ENCODE data around the gene ZCCHC14.

Gene ZCCHC14

DNA sequence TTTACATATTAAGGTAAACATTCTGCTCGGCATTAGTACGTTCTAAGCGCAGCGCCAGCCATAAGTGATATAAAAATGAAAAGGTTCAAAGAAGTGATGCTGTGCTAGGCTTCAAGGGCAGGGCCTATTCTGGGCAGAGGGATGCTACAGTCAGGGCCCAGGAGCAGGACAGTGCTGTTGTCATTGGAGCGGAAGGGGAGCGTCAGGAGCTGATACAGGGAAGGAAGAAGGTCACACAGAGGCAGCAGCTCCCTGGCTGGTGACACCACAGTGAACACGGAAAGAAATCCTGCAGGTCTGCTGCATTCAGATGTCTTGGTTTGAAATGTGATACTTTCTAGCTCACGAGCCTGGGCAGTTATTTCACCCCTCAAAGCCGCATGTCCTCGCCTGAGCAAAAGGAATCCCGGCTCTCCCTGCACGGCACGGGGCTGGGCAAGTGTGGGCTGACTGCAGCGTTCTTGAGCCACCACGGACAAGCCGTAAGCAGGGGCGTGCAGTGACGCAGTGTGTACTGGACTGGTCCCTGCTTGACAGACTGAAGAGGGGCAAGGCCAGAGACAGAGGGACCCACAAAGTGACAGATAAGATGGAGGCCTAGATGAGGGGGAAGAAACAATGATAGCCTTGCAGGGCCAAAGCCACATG, 41.1 kb downstream of the ZCCHC14 start:
- DNase-seq, result no peak

DNA sequence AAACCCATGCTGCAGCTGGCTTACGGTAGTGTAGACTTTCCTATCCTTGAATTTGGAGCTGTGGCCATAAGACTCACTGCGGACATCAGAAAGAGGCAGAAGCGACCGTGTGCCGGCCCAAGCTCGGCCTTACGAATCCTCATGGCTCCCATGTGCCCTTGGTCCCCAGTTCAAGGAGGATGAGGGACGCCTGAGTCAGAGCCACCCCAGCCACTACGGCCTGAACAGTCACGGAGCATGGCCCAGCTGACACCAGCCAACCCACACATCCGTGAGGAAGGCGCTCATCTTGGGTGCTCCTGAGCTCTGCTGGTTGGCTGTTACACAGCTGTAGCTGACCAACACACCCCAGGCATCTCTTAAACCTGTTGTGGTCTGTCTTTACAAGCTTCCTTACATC, 44.0 kb downstream of the ZCCHC14 start:
- DNase-seq, result no peak

DNA sequence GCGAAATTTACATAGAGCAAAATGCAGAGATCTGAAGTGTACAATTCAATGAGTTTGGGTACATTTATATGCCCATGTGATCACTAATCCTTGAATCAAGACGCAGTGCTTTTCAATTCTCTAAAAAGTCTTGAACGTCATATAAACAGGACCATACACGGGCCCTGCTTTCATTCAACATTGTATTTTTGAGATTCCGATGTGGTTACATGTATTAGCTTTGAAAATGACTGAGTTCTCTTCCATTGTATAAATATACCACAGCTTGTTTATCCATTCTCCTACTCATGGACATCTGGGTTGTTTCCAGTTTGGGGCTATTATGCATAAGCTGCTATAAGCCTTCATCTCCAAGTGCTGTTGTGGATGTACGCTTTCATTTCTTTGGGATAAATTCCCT, 45.5 kb downstream of the ZCCHC14 start:
- DNase-seq, result no peak

DNA sequence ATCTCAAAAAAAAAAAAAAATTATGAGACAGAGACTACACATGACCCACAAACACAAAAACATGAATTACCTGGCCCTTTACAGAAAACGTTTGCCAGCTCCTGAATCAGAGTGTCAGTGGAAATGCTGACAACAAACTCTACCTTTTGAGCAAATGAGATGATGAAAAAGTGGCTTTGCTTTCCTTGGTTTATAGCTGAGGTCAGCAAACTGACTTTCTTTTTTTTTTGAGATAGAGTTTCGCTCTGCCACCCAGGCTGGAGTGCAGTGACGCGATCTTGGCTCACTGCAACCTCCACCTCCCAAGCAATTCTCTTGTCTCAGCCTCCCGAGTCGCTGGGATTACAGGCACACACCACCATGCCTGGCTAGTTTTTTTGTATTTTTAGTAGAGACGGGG, 46.3 kb downstream of the ZCCHC14 start:
- no peak for DNase-seq

DNA sequence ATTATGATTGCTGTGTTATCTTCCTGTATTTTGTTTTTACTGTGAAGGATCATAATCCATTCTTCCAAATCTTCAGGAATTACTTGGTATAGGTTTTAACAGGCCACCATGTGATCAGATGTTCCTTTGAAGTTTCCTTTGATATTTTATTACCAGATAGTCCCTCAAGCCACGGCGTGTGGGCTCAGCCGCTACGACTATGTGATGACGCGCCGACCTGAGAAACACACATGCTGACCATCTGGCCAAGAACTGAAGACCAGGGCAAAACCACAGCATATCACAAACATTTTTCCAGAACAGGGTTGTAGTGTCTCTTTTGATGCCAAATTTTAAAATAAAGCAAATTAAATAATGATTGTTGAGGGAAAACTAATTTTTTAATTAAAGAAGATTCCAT, 47.3 kb downstream of the ZCCHC14 start:
- DNase-seq, result no peak

DNA sequence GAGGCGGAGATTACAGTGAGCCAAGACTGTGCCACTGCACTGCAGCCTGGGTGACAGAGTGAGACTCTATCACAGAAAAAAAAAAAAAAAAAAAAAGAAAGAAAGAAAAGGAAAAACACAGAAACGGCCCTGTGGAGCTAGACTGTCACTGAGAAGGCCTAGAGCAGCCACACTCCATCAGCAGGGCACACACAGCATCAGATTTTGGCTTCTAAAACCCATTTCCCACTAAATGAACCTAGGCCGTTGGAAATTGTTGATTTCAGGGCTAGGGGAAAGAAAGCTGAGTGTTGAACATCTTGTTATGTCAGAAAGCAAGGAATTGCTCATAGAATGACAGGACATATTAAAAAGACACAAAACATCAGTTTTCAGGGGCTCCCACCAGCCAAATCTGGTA, 48.9 kb downstream of the ZCCHC14 start:
- DNase-seq, result no peak

DNA sequence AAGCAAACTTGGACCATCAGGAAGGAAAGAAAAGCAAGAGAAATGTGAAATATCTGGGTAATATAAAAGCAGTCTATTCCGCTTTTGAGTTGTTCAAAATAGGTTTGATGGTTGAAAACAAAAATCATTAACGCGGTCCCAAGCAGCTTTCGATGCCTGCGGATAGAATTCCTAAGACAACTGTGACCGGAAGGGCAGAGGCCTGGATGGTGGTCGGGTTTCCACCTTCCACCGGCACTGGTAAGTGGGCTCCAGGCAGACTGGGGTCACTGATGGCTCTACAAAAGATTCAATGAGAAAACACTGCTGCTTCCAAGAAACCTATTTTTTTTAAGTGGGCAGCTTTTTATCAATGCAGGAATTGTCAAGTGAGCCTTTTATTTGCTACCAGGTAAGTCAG, 49.8 kb downstream of the ZCCHC14 start:
- no peak for DNase-seq

DNA sequence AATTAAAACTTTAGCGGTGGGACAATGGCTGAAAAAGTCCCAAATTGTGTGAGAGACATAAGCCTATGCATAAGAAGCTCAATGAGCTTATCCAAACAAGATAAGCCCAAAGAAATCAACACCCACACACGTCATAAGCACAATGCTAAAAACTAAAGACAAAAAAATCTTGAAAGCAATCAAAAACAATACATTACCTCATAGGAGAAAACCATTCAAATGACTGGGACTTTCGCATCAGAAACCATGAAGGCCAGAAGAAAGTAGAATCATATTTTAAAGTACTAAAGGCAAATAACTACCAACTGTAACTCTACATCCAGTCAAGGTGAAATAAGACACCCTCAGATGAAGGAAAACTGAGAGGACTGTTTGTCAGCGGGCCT, 50.2 kb downstream of the ZCCHC14 start:
- DNase-seq, result no peak

DNA sequence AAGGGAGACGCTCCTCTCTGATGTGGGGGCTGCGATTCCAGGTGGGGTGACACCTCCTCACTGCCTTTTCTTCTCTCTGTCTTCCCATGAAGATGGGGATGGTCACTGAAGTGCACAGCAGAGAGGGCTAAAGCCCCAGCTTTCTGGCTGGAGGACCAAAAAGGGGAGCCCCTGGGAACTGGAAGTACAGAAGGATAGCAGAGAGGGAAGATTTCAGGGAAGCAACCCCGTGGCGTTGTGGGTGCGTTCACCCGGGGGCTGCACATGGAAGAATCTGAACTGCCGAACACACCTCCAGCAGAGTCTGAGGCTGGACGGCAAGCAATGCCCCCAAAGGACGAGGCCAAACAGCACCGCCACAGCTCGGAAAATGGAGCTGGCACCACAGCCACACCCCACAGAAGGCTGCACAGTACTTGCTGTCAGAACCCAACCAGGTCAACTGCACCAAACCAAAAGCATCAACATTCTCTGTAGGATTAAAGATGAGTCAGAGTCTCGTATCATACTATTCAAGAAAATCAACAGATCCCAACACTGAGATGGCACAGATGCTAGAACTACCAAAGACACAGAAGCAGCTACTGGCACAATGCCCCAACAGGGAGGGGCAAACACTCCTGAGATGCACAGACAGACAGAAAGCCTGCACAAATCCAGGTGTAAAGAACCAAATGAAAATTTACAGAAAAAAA, 50.8 kb downstream of the ZCCHC14 start:
- DNase-seq, result no peak

DNA sequence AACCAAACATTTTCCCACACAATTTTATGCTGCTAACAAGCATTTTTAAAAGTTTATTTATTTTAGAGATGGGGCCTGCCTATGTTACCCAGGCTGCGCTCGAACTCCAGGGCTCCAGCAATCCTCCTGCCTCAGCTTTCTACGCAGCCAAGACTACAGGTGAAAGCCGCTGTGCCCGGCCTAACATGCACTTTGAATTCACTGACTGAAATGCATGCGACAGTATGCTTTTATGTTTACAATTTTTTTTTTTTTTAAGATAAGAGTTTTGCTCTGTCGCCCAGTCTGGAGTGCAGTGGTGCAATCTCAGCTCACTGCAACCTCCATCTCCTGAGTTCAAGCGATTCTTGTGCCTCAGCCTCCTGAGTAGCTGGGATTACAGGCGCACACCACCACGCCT, 52.9 kb downstream of the ZCCHC14 start:
- DNase-seq, result no peak

DNA sequence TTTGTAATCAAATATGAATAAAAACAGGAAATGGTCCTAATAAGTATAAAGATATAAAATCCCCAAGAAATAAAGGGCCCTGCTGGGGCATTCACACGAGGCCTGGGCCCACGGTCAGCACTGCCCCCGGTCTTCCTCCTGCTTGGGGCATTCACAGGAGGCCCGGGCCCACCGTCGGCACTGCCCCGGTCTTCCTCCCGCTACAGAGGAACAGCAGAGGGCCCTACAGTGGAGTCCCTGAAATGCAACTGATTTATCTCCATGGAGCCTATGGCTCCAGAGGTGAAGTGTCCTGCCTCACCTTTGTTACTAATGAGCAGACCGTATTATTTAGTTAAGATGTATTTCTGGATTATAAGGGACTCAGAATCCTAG, 54.2 kb downstream of the ZCCHC14 start:
- DNase-seq, result no peak

DNA sequence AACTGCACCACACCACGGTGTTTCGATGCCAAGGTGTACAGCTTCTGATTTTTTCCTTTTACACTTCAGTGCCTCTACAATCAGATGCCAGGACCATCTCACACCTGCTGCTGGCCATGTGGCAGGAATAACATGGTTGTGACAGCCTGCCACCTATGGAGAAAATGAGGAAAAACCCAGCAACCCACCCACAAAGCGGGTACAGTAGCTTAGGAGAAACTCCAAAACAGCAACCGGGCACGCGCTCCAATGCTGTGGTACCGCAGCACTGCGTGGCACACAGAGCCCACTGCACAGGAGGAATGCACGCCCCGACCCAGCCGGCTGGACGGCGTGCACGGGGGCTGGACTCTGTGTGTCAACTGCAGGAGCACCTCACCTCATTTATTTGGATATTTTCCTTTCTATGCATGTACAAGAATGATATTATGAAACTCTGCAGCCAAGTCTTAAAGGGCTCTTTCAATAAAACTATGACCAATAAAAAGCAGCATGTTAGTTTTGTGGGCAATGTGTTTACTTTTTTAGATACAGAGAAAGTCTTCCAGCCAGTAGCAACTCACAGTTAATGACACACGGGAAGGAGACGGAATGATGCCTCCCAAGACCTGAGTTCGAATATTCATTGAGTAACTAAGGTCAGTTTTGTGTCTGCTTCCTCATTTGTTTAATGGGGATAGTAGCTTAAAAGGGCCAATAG, 54.8 kb downstream of the ZCCHC14 start:
- DNase-seq, result no peak

DNA sequence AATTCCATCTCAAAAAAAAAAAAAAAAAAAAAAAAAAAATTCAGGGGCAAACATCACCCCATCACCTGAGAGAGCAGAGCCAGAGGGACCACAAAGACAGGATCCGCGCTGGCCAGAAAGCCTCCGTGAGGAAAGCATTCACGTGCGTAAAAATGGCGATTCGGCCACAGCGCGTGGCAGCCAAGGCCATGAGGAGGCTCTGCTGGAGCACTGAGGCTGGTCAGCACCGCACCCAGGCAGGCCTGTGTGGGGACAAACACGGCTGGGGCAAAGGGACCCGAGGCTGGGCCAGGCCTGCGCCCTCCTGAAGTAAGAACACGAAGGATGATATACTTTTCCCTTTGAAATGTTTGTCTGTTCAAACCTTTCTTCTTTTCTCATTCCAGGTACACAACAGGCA, 55.5 kb downstream of the ZCCHC14 start:
- no peak for DNase-seq

DNA sequence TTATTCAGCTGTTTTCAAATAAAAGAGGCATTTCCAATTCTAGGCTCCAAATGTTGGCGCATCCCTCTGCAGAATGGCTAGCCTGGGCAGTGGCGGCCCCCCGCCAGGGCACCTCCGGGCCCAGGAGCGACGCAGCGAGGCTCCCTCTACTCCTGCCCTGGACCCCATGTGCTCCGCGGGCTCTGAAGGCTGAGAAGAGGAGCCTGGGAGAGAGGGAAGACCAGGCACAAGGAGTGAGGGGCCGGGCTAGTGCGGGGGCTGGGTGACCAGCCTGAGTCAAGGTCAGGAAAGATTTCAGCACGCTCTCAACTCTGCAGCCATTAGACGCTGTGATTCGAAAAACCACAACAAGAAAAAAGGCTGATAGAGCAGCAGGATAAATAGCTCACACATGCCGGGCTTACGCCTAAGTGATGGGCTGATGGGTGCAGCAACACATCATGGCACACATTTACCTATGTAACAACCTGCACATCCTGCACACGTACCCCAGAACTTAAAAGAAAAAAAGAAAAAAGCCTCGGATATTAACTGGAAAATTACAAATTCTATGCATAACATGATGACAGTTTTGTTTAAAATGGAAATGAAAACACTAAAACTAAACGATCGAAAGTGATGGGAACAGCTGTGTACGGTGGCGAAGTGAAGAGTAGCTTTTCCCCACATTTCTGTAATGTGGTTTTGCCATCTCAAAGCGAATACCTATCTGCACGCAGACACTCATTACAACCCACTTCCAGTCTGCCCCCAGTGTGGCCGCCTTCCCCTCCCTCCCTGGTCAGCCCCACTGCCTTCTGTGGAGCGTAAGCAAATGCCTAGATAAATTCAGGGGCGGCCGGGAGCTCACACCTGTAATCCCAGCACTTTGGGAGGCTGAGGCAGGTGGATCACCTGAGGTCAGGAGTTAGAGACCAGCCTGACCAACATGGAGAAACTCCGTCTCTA, 56.3 kb downstream of the ZCCHC14 start:
- DNase-seq, result no peak

DNA sequence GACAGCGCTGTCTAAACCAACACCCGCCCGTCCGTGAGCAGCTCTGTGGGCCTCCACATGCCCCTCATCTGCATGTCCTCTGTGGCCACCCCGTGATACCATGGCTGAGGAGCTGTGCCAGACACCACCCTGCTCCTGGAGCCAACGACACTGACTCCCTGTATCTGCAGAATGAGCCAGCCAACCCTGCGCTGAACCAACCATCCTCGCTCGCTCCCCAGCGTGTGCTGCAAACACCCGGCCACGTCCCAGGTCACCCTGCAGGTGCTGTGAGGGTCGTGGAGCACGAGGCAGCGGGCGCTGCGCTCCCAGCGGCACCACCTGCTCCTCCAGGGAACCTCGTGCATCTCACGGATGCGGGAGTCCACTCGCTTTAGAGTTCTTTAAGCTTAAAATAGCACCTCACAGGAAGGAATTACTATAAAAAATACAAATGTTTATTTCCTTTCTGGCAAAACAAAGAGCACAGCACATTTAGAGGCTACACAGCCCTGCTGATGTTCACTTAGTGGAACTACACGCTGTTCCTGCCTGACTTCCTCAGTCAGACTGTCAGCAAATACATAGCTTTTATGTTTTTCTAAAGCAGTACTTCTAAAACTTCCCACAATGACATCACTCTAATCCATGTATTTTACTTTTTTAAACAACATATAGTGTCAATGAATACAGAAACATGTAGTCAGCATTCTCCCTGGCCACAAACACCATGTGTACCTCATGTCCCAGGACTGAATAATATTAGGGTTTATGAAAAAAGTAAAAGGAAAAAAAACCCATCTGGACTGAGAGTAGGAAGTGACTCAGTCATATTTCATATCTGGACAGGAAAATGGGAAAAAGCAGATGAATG, 57.2 kb downstream of the ZCCHC14 start:
- DNase-seq, result no peak

DNA sequence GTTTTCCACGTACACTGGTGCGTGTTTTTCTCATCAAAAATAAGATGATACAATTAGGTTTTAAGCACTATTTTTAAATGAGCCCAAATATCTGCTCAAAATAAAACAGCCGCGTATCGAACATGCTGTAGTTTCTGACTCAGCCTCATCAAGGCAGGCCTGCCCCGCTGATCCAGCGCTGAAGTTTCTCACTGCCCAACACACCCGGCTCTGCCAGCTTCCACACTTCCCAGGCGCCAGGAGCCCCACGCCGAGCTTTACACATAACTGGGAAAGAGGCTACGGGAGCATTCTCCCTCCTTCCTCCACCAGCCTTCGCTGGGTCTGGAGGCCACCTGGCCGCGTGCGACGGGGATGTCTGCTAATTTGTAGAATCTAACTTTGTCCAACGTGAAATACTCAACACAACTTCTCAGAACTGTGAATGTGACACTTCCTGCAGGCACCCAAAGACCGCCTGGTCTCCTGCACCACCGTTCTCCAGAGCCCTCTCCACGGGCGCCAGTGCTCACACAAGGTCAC, 58.6 kb downstream of the ZCCHC14 start:
- no peak for DNase-seq

DNA sequence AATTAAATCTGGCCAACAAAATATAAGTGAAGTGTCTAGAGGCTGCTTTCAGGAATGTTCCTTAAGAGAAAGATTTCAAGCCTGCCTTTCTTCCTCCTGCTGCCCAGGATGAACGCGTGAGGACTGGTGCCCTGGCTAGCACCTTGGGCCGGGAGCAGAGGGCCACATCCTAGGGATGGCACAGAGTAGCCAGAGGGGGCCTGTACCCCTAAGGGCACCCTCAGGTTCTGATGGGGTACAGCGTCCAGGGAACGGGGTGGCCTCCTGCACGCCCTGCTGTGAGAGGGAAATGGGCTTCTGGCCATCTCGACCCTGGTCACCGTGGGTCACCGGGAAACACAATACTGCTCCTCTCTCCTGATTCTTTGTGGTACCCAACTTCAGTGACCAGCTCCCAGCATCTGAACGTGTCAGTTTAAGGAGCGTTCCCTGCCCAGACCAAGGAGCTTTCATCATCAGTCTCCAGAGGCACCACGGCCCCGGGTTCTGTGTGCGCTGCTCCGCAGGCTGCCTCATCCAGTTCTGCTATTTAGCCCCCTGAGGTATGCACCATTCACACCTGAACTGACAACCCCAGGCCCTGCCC, 60.4 kb downstream of the ZCCHC14 start:
- no peak for DNase-seq

DNA sequence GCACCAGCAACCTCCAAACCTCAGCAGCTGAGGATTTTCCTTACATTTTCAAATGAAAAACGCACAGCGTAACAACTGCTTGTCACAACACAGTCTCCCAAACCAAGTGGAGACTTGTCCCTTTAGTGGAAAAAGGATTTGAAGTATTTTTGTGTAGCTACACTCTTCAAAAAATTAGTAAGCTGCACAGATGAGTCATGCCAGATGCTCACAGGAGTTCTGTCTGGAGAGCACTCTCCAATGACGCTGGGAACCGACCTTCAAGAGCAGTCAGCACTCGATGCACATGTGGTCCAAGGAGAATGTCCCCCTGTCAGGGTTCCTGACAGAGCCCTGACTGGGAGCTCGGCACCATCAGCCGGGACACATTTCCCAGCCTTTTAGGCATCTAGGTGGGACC, 60.9 kb downstream of the ZCCHC14 start:
- no peak for DNase-seq

DNA sequence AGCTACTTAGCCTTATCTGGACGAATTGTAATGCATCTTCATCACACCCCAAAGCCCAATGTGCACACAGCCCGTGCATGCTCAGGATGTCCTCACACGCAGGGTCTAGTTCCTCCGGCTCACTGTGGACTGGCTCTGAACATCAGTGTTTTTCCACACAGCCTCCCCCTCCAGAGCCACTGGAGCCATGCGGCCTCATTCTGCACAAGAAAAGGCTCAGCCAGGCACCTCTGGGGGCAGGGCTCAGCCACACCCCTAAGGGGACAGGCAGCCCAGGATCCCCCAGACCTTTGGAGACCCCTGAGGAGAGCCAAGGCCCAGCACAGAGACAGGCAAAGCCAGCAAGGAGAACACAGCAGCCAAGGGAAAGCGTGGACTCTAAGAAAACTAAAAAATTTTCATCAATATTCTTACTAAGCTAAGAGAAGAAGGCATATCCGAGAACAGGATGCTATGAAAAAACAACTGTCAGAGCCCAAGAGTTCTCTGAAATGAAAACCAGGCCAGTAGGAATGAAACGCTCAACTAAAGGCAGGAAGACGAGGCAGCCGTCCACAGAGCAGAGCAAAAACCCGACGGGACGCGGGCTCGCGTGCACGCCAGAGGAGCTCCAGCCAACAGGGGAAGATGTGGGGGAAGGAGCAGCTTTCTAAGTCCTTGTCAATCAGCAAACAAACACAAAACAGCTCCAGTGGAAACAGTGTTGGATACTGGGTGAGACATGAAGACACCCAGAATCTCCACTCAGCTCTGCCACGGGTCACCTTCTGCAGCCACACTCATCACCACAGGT, 66.2 kb downstream of the ZCCHC14 start:
- no peak for DNase-seq

DNA sequence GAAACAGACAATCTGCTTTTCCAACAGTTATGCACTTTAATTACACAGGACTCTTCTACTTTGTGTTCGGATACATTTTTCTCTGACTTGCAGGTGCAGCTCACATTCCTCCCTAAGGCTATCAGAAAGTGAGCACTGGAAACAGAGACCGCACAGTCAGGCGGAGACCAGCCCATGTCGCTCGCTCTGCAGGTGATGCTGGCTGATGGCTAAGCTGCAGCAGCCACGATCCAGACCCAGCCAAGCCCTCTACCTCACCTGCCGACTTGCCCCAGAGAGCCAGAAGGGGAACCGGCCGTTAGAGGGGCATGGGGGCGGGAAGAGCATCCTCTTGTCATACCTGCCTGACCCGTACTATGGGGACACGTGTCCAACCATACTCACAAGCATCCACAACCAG, 66.9 kb downstream of the ZCCHC14 start:
- DNase-seq, result no peak

DNA sequence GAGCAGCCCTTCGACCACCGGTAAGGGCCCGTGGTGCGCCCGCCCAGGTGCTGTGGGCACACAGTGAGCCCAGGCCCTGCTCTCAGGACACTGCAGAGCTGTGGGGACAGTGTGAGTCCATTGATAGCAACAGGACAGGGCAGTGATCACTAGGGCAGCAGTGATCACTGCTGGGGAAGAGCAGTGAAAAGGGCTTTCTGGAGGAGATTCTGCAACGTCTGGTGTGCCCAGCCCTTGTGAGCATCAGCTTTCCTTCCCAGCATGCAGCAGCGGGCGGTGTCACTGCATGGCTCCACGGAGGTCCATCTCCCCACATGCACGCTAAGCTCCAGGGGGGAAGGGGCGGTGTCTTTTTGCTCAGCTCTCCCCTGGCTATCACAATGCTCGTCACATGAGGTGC, 68.6 kb downstream of the ZCCHC14 start:
- DNase-seq, result no peak

Data from NCI-H345 (cell line).